Gastroesophageal sphincter (tissue), 3 donors: ENCODE data around the gene PCDH15.

ENCODE experiments used
- CTCF ChIP-seq, 4 experiments: fragments of 200-600 bp in 2 of 4; fragments of 450-650 bp in 2 of 4; sonication (generic) in 1 of 4; IDR thresholded peaks; one replicate each; pipeline ENCODE4 v1.5.1; 2017 to 2019; ENCODE audit warnings: antibody characterized with exemption in 4 of 4, mild to moderate bottlenecking in 2 of 4, moderate library complexity in 2 of 4
- EP300 ChIP-seq: sonication (generic); formaldehyde crosslinking; IDR thresholded peaks from one replicate; pipeline ENCODE4 v1.6.1; 2017; ENCODE audit warnings: antibody characterized with exemption, mild to moderate bottlenecking
- POLR2A ChIP-seq, 2 donors: fragments of 450-650 bp; IDR thresholded peaks; one replicate each; pipeline ENCODE4 v1.6.1; 2017; ENCODE audit warnings: antibody characterized with exemption in 2 of 2, mild to moderate bottlenecking in 2 of 2, moderate library complexity in 1 of 2

- TF ChIP-seq CTCF (IDR thresholded peaks at IDR 0.05) (no peak), POLR2A (IDR thresholded peaks at IDR 0.05) (no peak), EP300 (no peak)
Measured at GRCh38 chr10:54667136-54667535, 133.9 kb downstream of the PCDH15 start.
